Right lobe of liver (tissue), 4 donors: ENCODE measurements around the gene KLF14.

ENCODE experiments used
- CTCF ChIP-seq, 4 donors: fragments of 200-600 bp in 3 of 4; fragments of 450-650 bp in 1 of 4; IDR thresholded peaks; one replicate each; pipeline versions ENCODE4 v1.5.1 to v1.8.0; 2016 to 2022; ENCODE audit warnings: antibody characterized with exemption in 4 of 4, mild to moderate bottlenecking in 2 of 4
- POLR2A ChIP-seq: fragments of 450-650 bp; IDR thresholded peaks from one replicate; pipeline ENCODE4 v1.6.1; 2017; ENCODE audit warnings: antibody characterized with exemption, mild to moderate bottlenecking
- donor health status: DM: no; HTN: no; CAD: no.
- donor health status: DM: no; HTN: no; CAD: no.
- donor health status: DM: no; HTN: yes; CAD: no.

- no peak for TF ChIP-seq CTCF (IDR thresholded peaks at IDR 0.05)
- TF ChIP-seq POLR2A = no peak
Measured at GRCh38 chr7:130700760-130701159, 33.2 kb downstream of the KLF14 start.
